ENCODE measurements around the gene STK38. TPM values are rescaled to one million over a fixed set of nuclear protein-coding genes. Genes with fewer than 3 reads are reported as not detected.

The STK38 gene
- total RNA-seq, 1 donor from 2014 or later, result 10.5 TPM

- TF ChIP-seq CTCF (IDR thresholded peaks at IDR 0.05), result no peak
- no peak overlapping the region for H3K27ac ChIP-seq
- no peaks in the 10 kb centered on the region for H3K9me3 ChIP-seq
- no peaks in the 10 kb centered on the region for H3K4me1 ChIP-seq
- DNase-seq (ENCODE audit: low spot score in 2 of 2), result no peak
- no peak overlapping the region for H3K4me3 ChIP-seq
- intact Hi-C loops (cut with DNase I), result no loop called here
- no peaks in the 10 kb centered on the region for H3K27me3 ChIP-seq
- H3K36me3 ChIP-seq, result peaks cover 37 to 62% of the 10 kb centered on the region in 2 donors
Observed at GRCh38 chr6:36516988-36517387, 30.3 kb downstream of the STK38 start.

DNA sequence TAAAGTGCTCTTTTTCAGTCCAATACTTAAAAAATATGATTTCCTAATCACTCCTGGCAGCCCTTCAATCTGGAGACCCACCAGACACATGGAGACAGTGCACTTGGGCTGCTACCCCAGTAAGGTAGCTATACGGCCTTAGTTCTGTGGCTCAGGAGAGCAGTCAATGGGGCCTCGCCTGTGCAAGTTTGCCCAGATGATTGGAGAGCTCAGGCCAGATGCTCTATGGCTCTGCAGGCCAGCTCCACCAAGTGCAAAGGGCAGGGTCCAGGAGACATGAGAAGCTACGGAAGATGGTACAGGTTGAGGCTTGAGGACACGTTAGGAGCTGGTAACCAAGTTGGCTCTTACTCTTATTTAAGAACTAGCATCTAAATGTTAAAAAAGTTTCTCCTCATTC, 30.7 kb downstream of the STK38 start:
- H3K4me1 ChIP-seq, result no peaks in the 10 kb centered on the region
- no peak for DNase-seq (ENCODE audit: low spot score in 2 of 2)
- H3K36me3 ChIP-seq, result peaks cover 38 to 61% of the 10 kb centered on the region in 2 donors
- H3K27ac ChIP-seq, result no peak overlapping the region
- TF ChIP-seq CTCF (IDR thresholded peaks at IDR 0.05), result no peak
- no peaks in the 10 kb centered on the region for H3K27me3 ChIP-seq
- H3K4me3 ChIP-seq, result no peak overlapping the region
- intact Hi-C loops (cut with DNase I), result no loop called here
- H3K9me3 ChIP-seq, result no peaks in the 10 kb centered on the region

DNA sequence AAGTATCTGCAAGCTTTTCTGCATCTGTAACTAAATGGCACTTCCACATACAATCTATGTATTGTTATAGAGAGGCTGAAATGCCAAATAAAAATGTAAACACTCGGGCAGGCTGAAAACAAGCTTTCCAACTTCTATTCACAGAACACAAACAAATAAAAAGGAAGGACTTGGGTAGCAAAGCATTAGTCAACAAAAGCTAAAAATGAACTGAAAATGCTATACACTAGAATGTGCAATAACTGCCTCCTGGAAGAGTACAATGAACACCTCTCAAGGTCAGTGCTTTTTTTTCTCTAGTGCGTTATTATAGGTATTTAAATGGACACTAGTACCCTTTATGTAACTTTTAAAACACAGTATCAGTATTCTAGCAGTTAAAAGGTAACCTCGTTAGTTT, 31.4 kb downstream of the STK38 start:
- H3K27me3 ChIP-seq, result no peaks in the 10 kb centered on the region
- no peak for TF ChIP-seq CTCF (IDR thresholded peaks at IDR 0.05)
- H3K36me3 ChIP-seq, result peaks cover 34 to 54% of the 10 kb centered on the region in 2 donors
- no peak overlapping the region for H3K27ac ChIP-seq
- intact Hi-C loops (cut with DNase I), result no loop called here
- H3K9me3 ChIP-seq, result no peaks in the 10 kb centered on the region
- no peaks in the 10 kb centered on the region for H3K4me1 ChIP-seq
- H3K4me3 ChIP-seq, result no peak overlapping the region
- no peak for DNase-seq (ENCODE audit: low spot score in 2 of 2)

- Histone ChIP-seq H3K27me3 (no peaks in the 10 kb centered on the region), H3K9me3 (no peaks in the 10 kb centered on the region), H3K4me3 (no peak overlapping the region), H3K27ac (no peak overlapping the region), H3K4me1 (no peaks in the 10 kb centered on the region), H3K36me3 (peaks cover 30 to 53% of the 10 kb centered on the region in 2 donors)
- TF ChIP-seq CTCF (IDR thresholded peaks at IDR 0.05), result no peak
- DNase-seq (ENCODE audit: low spot score in 2 of 2), result no peak
- intact Hi-C loops (cut with DNase I), result no loop called here
Observed at GRCh38 chr6:36514554-36515456, 32.5 kb downstream of the STK38 start.

DNA sequence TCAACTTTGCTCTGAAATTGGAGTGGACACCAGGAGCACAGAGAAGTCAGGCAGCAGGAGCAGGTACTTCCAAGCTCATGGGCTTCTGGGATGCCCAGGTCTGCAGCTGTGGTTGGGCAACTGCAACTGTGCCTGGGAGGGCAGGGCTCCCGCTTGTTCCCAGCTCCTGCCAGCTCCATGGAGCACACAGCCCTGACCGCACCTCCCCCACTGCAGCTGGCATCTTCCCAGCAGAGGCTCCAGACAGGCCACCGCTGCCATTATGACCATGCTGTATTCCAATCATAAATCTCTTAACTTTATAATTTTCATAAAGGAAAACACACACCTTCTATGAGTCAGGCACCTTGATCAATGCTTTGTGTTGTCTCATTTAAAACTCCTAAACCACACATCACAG, 36.9 kb downstream of the STK38 start:
- no peaks in the 10 kb centered on the region for H3K27me3 ChIP-seq
- H3K27ac ChIP-seq, result no peak overlapping the region
- intact Hi-C loops (cut with DNase I), result no loop called here
- DNase-seq (ENCODE audit: low spot score in 2 of 2), result no peak
- no peak overlapping the region for H3K4me3 ChIP-seq
- no peak for TF ChIP-seq CTCF (IDR thresholded peaks at IDR 0.05)
- H3K9me3 ChIP-seq, result no peaks in the 10 kb centered on the region
- peaks cover 15 to 43% of the 10 kb centered on the region in 2 donors for H3K36me3 ChIP-seq
- H3K4me1 ChIP-seq, result no peaks in the 10 kb centered on the region
